ENCODE results near the gene FAM50A.
"Not testable (repeated sequence)": the region's sequence is repeated elsewhere in the genome, so short reads cannot be mapped to it uniquely, and the experiment has no call there.

FAM50A gene

GRCh38 chrX:154486052-154486395 lies 42.1 kb downstream of the FAM50A start:
- no peak for DNase-seq

- peak; percentile 38 for DNase-seq
Observed at GRCh38 chrX:154486396-154487207, 42.7 kb downstream of the FAM50A start, which contains the start of gene UBL4A. TSS of gene UBL4A (minus strand) at chrX:154486615. CDS start at chrX:154486584, 31 bp downstream.

GRCh38 chrX:154487518-154488290 lies 43.8 kb downstream of the FAM50A start:
- no peak for DNase-seq

- DNase-seq = no peak
Observed at GRCh38 chrX:154488336-154489075, 44.6 kb downstream of the FAM50A start.

GRCh38 chrX:154489182-154489581 lies 45.2 kb downstream of the FAM50A start:
- no peak for DNase-seq

GRCh38 chrX:154490021-154490413 lies 46.1 kb downstream of the FAM50A start:
- no peak for DNase-seq

- DNase-seq = peak; percentile 94
Observed at GRCh38 chrX:154490414-154491083, 46.6 kb downstream of the FAM50A start, which contains the start of gene SLC10A3. TSS of gene SLC10A3 (minus strand) at chrX:154490629. CDS start at chrX:154488940, 1,689 bp downstream.

GRCh38 chrX:154494715-154495114 lies 50.8 kb downstream of the FAM50A start:
- no peak for DNase-seq

- no peak for DNase-seq
Observed at GRCh38 chrX:154495472-154495922, 51.6 kb downstream of the FAM50A start.

GRCh38 chrX:154496591-154497137 lies 52.7 kb downstream of the FAM50A start:
- not testable (repeated sequence) for DNase-seq
